IMR-90 (cell line): Measurements from ENCODE around the gene MAP1LC3C. TPM values are rescaled to one million over a fixed set of nuclear protein-coding genes. Genes with fewer than 3 reads are reported as not detected.
A peak's percentile ranks its signal among the peaks of the same experiment; 100 is the strongest.

Source experiments
- ATAC-seq: fragments of 200-7000 bp; cut with Tn5 transposase; 2 replicates; pipeline ENCODE4 v1.9.1; 2020; ENCODE audit warnings: low read depth, mild to moderate bottlenecking, moderate library complexity
- BruUV-seq: library from RNA; stranded (reverse); fragments of 400-500 nt; replicated peaks from 2 replicates; lab custom pipeline; 2021; lab: Mats Ljungman, UMichigan
- CTCF ChIA-PET: fragments of 300-600 bp; formaldehyde crosslinking; extraction: SDS; loops from one replicate; lab custom pipeline; 2021; ENCODE audit warnings: antibody characterized with exemption; lab: Yijun Ruan, JAX
- POLR2A ChIA-PET: fragments of 300-600 bp; sonication (Branson Sonifier 250); formaldehyde crosslinking; loops from one replicate; lab custom pipeline; 2022; ENCODE audit warnings: antibody characterized with exemption; ENCODE audit not compliant: unreplicated experiment; lab: Charles Lee
- DNase-seq: peaks from one replicate; pipeline ENCODE4 v3.0.0; 2013
- H2AFZ ChIP-seq: replicated peaks from 2 replicates; pipeline ENCODE3; 2013; ENCODE audit warnings: low read length, mild to moderate bottlenecking; ENCODE audit not compliant: poor library complexity
- H2AK5ac ChIP-seq: 2 replicates; pipeline ENCODE4 v1.6.1; 2013; ENCODE audit warnings: low read depth, low read length, inconsistent platforms
- H2AK9ac ChIP-seq: replicated peaks from 2 replicates; pipeline ENCODE3; 2013; ENCODE audit warnings: mild to moderate bottlenecking, low read depth, low read length, moderate library complexity; ENCODE audit not compliant: poor library complexity
- H2BK120ac ChIP-seq: 2 replicates; pipeline ENCODE4 v1.6.1; 2013; ENCODE audit warnings: low read depth, low read length, inconsistent platforms
- H2BK15ac ChIP-seq: 3 replicates; pipeline ENCODE4 v1.6.1; 2013; ENCODE audit warnings: low read depth, low read length, inconsistent platforms
- H2BK20ac ChIP-seq: 2 replicates; pipeline ENCODE4 v1.6.1; 2013; ENCODE audit warnings: low read depth, mild to moderate bottlenecking, inconsistent platforms, low read length, moderate library complexity
- H2BK5ac ChIP-seq: 2 replicates; pipeline ENCODE4 v1.6.1; 2013; ENCODE audit warnings: mild to moderate bottlenecking, low read depth, low read length, inconsistent platforms; ENCODE audit not compliant: poor library complexity, severe bottlenecking
- H3K14ac ChIP-seq: replicated peaks from 2 replicates; pipeline ENCODE4 v1.6.1; 2013; ENCODE audit warnings: low read depth, low read length, inconsistent platforms
- H3K18ac ChIP-seq: 2 replicates; pipeline ENCODE4 v1.6.1; 2013; ENCODE audit warnings: low read depth, low read length, control low read depth
- H3K23ac ChIP-seq: 2 replicates; pipeline ENCODE4 v1.6.1; 2013; ENCODE audit warnings: low read depth, low read length, inconsistent platforms
- H3K27ac ChIP-seq: 2 replicates; pipeline ENCODE4 v1.5.1; 2013; ENCODE audit warnings: mild to moderate bottlenecking, control low read depth, low read length; ENCODE audit not compliant: insufficient read depth
- H3K27me3 ChIP-seq: 2 replicates; pipeline ENCODE4 v1.6.1; 2013; ENCODE audit warnings: low read length; ENCODE audit not compliant: control insufficient read depth, insufficient read depth
- H3K36me3 ChIP-seq: 2 replicates; pipeline ENCODE4 v1.6.1; 2013; ENCODE audit warnings: low read length, mixed read lengths; ENCODE audit not compliant: control insufficient read depth, insufficient read depth
- H3K4ac ChIP-seq: 2 replicates; pipeline ENCODE4 v1.6.1; 2013; ENCODE audit warnings: low read depth, low read length, inconsistent platforms
- H3K4me1 ChIP-seq: 2 replicates; pipeline ENCODE4 v1.6.1; 2013; ENCODE audit warnings: low read length, mixed read lengths; ENCODE audit not compliant: control insufficient read depth, insufficient read depth
- H3K4me2 ChIP-seq: 2 replicates; pipeline ENCODE4 v1.6.1; 2013; ENCODE audit warnings: low read depth, mild to moderate bottlenecking, control low read depth, low read length, moderate library complexity
- H3K4me3 ChIP-seq: 2 replicates; pipeline ENCODE4 v1.5.1; 2013; ENCODE audit warnings: low read depth, mild to moderate bottlenecking, control low read depth, low read length, moderate library complexity; ENCODE audit not compliant: insufficient read depth
- H3K56ac ChIP-seq: 2 replicates; pipeline ENCODE4 v1.6.1; 2013; ENCODE audit warnings: low read length, inconsistent platforms; ENCODE audit not compliant: insufficient read depth; ENCODE audit errors: extremely low read depth
- H3K79me1 ChIP-seq, 2 experiments: 2 replicates each; pipeline ENCODE4 v1.6.1; 2013; ENCODE audit warnings: low read length in 2 of 2, inconsistent platforms in 1 of 2, low read depth in 1 of 2
- H3K9ac ChIP-seq: 2 replicates; pipeline ENCODE4 v1.6.1; 2013; ENCODE audit warnings: low read depth, low read length, control low read depth
- H3K9me1 ChIP-seq: 2 replicates; pipeline ENCODE4 v1.6.1; 2013; ENCODE audit warnings: low read length, inconsistent platforms; ENCODE audit not compliant: insufficient read depth
- H3K9me3 ChIP-seq: 2 replicates; pipeline ENCODE4 v1.6.1; 2013; ENCODE audit warnings: low read length; ENCODE audit not compliant: control insufficient read depth, insufficient read depth
- H4K20me1 ChIP-seq: 2 replicates; pipeline ENCODE4 v1.6.1; 2013; ENCODE audit warnings: low read length, inconsistent platforms; ENCODE audit not compliant: insufficient read depth
- H4K5ac ChIP-seq: 2 replicates; pipeline ENCODE4 v1.6.1; 2013; ENCODE audit warnings: mild to moderate bottlenecking, low read depth, low read length, control low read depth
- H4K8ac ChIP-seq, 2 experiments: 2 replicates each; pipeline ENCODE4 v1.6.1; 2013; ENCODE audit warnings: low read depth in 2 of 2, low read length in 2 of 2, control low read depth in 1 of 2, inconsistent platforms in 1 of 2
- H4K91ac ChIP-seq: 2 replicates; pipeline ENCODE4 v1.6.1; 2013; ENCODE audit warnings: low read depth, low read length, inconsistent platforms; ENCODE audit not compliant: insufficient read depth
- MAFK ChIP-seq: IDR thresholded peaks from 2 replicates; pipeline ENCODE4 v1.6.1; 2012; ENCODE audit warnings: low read depth, low read length, improper control_type of control experiment
- POLR2A ChIP-seq: IDR thresholded peaks from 2 replicates; pipeline ENCODE4 v1.6.1; 2012; ENCODE audit warnings: mild to moderate bottlenecking, low read depth, low read length
- dilution Hi-C: fragments of 300-500 bp; cut with HindIII; formaldehyde crosslinking; loops from one replicate; pipeline ENCODE4 v1.14.3; 2018; ENCODE audit warnings: low sequenced_read_pairs; ENCODE audit not compliant: unreplicated experiment
- in situ Hi-C: fragments of 300-500 bp; cut with MboI; formaldehyde crosslinking; loops from 3 replicates; pipeline ENCODE4 v1.14.3; 2019; ENCODE audit warnings: low sequenced_read_pairs, inconsistent platforms, mixed read lengths
- intact Hi-C: fragments of 100-400 bp; cut with micrococcal nuclease; formaldehyde crosslinking; loops from 2 replicates; pipeline ENCODE4 v1.10.0; 2022
- polyA plus RNA-seq, 3 experiments: library from polyadenylated mRNA; depleted of rRNA; stranded (reverse); fragments of >200 nt; gene quantifications; 2 replicates each; pipeline ENCODE4 v1.2.3, GENCODE V29; 2012; ENCODE audit warnings: low replicate concordance in 1 of 3
- total RNA-seq: library from RNA; depleted of rRNA; stranded (reverse); fragments of >200 nt; gene quantifications from 2 replicates; pipeline ENCODE4 v1.2.3, GENCODE V29; 2012

The MAP1LC3C gene
- total and polyA plus RNA-seq, 2 of the 4 experiments (the other 2 are of a cell fraction) = under 0.01 TPM; not detected in 1

DNA sequence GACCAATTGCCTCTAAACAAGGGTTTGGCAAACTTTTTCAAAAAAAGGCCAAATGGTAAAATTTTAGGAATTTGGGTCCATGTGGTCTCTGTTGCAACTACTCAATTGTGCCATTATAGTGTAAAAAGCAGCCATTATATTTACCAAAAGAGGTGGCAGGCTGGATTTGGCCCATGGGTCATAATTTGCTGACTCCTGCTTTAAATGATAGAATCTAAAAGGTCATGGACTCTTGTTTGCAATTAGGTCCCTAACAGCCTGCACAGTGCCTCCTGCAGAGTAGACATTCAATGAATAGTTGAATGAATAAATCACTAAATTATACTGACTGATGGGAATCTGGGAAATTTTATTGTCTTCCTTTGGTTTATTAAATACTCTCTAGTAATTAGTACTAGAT lies 35.2 kb downstream of the MAP1LC3C start:
- Histone ChIP-seq H3K9ac (no peak overlapping the region), H3K36me3 (no peaks in the 10 kb centered on the region), H2BK15ac (no peak overlapping the region), H2AK9ac (no peak overlapping the region), H3K23ac (no peak overlapping the region), H3K4me1 (no peaks in the 10 kb centered on the region), H2BK5ac (no peak overlapping the region), H3K4me3 (no peak overlapping the region), H2AFZ (no peak overlapping the region), H3K14ac (no peak overlapping the region), H3K56ac (no peak overlapping the region), H4K20me1 (no peaks in the 10 kb centered on the region), H2BK20ac (no peak overlapping the region), H3K9me3 (no peaks in the 10 kb centered on the region), H3K79me1 (no peaks in the 10 kb centered on the region), H3K18ac (no peak overlapping the region), H4K91ac (no peak overlapping the region), H2AK5ac (no peak overlapping the region), H3K4ac (no peak overlapping the region), H2BK120ac (no peak overlapping the region), H3K27ac (no peak overlapping the region), H3K27me3 (no peaks in the 10 kb centered on the region), H4K5ac (no peak overlapping the region), H3K4me2 (no peak overlapping the region), H4K8ac (no peak overlapping the region), H3K9me1 (no peaks in the 10 kb centered on the region)
- no TSS peak for BruUV-seq
- dilution Hi-C loops = no loop called here
- in situ Hi-C loops = no loop called here
- TF ChIP-seq MAFK (peak; percentile 16; the same call in 1 of the 2 replicates), POLR2A (no peak)
- ATAC-seq = no peak
- CTCF ChIA-PET = no interaction called here
- POLR2A ChIA-PET = no interaction called here
- intact Hi-C loops = no loop called here
- DNase-seq = no peak
